Esophagus mucosa (tissue), 1 donor: ENCODE results near the gene ITIH3. TPM values are rescaled to one million over a fixed set of nuclear protein-coding genes. Genes with fewer than 3 reads are reported as not detected.

Experiments used
- ATAC-seq: fragments of 200-7000 bp; cut with Tn5 transposase; one replicate; pipeline ENCODE4 v1.9.1; 2020
- total RNA-seq: library from RNA; stranded (reverse); gene quantifications from one replicate; pipeline ENCODE4 v1.2.4, GENCODE V29; 2023
- donor health status: DM: yes; HTN: yes; CAD: no.

ITIH3 gene
- total RNA-seq, 1 donor from 2014 or later, result 0.12 TPM

DNA sequence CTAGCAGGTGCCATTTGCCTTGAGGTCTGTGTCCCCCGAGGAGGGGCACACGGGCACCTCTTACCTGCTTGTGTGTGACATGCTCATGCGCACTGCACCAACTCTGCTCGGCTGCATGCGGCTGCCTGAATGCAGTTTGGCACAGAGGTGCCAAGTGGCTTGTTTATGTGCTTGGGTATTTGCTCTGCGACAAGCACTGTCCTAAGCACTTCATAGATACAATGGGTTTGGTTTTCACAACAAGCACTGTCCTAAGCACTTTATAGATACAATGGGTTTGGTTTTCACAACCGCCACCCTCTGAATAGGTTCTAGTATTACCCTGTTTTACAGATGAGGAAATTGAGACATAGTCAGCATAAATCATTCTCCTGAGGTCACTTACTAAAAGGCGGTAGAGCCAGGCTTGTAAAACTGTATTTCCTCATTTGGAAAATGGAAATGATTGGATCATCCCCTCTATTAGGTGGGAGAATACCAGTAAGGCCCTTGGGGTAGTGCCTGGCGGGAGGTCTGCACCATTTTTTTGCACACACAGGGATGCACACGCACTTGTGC lies 35.4 kb downstream of the ITIH3 start:
- ATAC-seq, result no peak

DNA sequence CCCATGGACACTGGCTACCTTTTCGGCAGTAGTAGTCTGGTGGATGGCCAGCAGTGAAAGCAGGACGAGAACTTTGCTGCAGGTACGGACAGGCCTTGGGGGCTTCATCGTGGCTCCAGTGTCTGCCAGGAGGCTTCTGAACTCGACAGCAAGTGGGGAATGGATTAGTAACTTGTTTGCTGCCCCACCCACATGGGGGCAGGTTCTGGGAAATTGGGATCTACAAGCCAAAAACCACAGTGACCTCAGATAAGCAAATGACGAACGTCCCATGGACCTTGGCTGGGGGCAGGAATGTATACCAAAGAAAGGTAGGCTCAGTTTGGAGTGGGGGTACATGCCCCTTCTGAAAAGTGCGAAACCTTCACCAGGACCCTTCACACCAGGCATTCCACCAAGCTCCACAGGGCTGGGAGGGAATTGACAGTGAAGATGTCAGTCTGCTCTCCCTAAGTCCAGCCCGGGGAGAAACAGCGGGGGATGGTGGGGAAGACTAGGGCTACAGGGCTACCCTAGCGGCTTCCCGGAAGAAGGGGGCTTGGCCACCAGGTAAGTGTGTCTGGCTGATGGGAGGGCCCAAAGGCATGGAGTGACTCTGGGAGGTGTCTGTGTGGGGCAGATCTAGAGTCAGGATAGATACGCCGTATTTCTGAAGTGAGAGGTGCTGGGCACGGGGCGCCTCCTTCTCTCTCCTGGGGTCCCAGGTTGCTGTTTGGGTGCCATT lies 36.1 kb downstream of the ITIH3 start, which contains the start of gene ITIH4:
Gene ITIH4, minus strand, starts transcription at position 138 of the 724 bp plus-strand sequence. Its CDS starts 30 bp downstream, at position 108.
- ATAC-seq, result no peak

DNA sequence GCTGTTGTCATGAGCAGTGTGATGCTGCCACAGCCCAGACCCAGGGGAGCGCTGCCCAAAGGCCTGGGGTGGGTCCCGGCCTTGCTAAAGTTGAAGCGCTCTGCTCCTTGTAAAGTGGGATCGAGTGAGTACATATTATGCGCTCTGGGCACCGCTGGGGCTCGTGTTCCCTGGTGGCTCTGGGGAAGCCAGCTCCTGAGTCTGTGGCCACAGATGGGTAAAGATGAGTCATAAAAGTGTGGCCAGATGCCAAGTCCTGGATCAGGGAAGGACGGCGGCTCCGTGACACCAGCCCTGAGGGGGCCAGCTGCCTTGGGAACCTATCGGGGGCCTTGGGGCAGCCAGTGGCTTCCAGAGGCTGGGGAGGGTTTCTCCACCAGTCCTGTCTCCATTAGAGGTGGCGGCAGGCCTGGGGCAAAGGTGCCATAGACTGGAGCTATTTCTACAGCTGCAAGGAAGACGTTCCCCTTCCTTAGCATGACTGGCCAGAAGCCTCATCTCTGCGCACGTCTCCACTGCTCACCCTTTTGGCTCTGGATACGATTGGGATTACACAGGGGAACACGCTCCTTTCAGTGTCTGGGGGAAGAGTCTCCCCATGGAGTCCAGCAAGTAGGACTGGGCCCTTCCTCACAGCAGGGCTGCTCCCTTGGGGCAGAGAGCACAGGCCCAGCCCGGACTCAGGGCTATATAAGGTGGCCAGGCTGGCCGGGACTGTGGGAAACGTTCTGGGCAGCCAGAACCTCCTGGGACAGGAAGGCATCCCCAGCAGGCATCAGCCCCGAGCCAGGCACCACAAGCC lies 37.1 kb downstream of the ITIH3 start:
- ATAC-seq, result peak; percentile 49

DNA sequence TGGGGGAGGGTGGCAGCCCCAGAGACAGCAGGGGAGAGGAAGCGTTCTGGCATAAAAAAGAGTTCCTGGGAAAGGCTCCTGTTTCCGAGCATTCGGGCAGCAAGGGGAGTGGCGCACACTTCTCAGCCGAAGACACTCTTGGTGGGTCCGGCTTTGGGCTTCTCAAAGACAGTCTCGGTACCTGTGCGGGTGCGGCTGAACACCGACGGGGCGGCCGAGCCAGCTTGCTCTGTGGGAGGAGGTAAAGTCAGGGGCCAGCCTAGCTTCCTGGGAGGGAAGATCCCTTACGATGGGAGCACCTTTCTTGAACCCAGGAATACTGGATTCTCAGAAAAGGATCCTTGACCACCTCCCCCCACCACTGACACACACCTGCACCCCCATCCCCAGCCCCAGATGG lies 38.6 kb downstream of the ITIH3 start:
- ATAC-seq, result no peak

DNA sequence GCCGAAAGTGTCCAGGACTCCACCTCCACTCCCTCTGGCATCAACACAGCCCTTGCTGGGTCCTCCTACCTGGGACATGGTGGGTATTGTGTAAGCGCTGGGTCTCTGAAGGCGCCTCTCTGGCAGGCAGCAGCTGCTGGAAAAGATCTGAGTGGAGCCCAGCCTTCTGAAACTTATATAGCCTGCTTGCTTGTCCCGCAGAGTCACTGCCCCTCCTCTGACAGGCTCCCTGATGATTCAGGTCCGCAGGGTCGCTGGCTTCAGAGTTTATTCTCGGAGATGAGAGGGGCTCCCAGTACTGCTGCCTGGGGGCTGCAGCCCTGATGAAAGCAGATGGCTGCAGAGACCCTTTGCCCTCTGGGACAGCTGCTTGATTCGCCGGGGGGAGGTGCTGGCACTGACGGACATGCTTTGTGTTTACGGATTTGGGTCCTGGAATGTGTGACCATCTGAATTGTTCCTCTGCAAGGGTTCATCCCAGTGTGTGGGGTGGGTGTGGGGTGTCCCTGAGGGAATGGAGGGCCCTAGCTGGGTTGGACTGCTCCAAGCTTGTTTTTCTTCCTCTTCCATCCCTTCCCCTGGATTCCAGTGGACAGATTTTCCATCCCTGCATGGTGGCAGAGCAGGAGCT lies 40.4 kb downstream of the ITIH3 start, which contains the start of gene MUSTN1:
Gene MUSTN1, minus strand, starts transcription at position 149 of the 631 bp plus-strand sequence. Its CDS starts 71 bp downstream, at position 78.
- ATAC-seq, result no peak

DNA sequence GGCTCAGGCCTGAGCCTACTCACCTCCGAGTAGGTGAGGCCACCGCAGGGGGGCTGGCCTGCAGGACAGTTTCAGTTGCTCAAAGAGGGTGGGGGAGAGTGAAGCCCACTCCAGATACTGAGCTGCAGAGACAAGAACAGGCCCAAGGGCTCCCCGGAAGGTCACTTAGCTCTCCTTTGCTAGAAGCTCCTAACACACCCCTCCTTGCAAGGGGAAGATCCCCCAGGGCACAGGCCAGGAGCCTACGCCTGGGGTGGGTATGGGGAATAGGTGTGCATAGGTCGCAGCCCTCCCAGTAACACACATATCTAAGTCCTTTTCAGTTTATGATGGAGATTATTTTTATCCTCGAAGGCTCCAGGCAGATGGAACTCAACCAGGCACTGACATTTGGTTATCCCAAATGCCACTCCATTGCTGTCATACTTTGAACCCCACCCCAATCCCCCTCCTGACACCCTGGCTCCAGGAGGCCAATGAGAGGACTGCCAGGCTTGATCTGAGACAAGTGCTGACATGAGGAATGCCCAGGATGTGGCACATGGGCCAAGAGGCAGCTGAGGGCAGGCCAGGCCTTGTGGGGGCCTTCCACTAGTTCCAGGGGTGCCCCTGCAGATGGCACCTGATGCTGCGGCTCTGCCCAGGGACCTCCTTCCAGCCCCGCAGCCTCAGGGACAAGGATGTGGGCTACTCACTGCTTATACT lies 41.3 kb downstream of the ITIH3 start:
- ATAC-seq, result no peak

DNA sequence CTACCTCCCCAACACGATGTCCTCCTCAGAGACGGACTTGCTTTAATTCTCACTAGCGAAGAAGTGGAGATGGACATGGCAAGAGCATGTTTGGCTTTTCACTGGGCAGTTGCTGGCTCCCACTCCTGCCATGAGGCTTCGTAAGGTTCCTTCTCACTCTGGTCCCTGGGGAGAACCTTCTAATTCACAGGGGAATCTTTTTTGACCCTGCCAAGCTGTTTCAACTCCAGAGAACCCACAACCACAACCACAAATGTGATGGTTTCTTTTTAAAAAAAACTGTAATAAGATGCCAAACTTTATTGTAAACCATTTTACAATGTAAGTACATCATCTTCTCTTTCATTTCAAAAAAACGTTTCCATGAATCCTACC lies 41.9 kb downstream of the ITIH3 start:
- ATAC-seq, result no peak

DNA sequence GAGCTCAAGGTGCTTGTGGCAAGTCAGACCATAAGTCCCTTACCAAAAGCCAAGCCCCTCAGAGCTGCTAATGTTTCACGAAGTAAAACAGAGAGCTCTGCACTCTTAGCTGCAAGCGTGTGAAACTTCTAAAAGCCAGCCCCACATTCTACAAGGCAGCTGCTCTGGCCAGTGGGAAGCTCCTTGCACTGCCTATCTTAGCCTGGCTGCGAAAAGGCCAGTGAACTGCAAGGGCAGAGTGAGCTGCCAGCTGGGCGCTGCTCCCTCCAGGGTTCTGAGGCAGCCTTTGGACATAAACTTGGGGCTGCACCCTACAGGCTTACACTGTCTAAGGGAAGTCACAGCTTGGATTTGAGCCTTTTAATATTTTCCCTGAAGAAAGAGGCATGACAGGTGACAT lies 42.4 kb downstream of the ITIH3 start:
- no peak for ATAC-seq

DNA sequence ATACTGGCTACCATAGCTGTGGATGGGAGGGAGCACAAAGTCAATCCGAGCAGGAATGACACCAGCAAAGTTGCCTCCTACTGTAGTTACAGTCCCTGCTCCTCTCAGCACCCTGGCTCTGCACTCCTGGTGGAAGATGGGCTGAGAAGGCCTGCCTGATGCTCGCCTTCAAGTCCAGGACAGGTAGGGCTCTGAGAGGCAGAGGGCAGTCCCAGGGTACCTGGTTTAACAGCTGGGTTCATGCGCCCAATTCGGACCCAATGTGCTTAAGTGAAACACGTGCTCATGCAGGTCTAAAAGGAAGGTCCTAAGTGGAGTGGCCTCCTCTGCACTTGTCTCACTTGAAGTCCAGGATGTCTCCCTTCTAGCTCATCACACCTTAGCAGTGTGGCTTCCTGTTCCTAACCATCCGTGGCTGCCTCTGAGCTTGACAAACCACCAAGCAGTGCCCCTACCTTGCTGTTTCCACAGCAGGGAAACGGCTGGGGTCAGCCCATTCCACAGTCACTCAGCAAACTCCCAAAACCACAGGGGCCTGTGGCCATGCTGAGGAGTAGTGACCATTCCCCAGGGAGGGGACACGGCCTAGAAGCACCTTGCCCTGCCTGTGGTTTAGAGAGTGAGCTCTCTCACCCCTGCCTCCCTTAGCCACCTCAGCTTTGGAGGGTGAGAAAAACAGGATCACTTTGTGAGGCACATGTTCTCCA lies 44.1 kb downstream of the ITIH3 start:
- ATAC-seq, result no peak

DNA sequence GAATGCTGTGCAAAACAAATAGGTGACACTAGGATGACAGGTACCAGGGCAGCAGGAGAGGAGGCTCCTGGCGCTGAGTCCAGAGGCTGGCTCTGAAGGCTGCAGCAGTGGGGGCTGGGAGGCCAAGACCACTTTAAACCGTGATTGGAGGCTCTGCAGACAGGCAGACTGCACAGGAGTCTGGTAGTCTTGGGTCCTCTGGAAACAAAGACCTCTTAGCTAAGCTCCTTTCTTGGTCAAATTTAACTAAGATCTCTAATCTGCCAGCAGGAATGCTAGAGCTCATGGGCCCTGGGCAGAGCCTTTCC lies 44.6 kb downstream of the ITIH3 start:
- ATAC-seq, result no peak

DNA sequence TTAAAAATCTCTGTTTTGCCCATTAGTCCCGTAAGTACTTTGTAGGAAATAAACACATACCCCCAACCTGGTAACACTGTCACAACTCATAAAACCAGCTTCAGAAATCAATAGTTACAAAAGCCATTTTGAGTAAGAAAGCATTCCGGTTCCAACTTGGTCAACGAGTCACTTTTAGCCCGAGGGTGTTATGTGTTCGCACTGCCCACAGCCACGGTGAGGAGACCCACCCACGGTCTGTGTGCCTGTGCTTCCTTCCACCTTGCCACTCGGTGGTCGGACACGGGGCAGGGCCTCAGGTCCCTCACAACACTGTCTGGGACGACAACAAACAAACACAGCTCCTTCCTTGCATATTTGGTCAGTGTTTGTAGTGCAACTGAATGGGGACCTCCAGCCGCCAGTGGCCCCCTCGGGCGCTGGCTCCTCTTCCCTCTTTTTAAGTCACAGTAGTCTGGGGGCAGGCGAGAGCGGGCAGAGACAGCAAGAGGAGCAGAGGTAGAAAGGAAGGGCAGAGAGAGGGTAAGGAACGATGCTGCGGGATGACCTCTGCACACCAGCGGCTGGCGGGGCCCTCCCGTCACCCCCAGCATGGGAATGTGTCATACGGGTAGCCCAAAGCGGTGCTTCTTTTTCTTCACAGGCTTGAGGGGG lies 45.4 kb downstream of the ITIH3 start:
- no peak for ATAC-seq

DNA sequence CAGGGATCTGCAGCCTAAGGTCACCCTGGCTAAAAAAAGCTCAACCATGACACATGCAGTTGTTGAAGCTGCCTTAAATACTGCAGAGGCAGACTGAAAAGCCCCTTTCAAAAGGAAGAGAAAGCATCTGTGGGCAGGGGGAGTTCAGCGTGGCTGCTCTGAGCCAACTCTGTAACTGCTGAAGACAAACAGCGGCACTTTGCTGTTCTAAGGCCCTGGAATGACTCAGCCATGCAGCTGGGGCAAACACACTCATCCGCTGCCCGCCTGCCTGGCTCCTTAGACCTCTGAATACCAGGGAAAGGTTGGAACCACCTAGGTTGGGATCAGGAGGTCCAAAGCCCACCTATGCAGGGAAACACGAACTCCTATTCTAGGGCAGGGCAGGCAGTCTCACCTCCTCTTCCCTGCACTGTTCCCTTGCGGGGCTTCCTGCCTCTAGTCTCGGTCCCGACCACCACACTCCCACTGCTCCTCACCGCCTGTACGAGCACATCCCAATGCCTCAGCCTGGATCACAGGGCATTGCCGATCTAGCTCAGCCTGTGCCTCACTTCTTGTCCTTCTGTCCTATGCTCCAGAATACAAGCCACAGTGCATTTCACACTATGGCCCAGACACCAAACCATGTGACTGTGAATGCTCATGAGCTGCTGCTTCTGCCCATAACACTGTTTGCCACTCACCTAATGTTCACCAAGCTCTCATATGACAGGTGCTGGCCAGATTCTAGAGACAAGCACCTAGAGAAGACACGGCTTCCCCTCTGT lies 46.8 kb downstream of the ITIH3 start:
- ATAC-seq, result no peak

DNA sequence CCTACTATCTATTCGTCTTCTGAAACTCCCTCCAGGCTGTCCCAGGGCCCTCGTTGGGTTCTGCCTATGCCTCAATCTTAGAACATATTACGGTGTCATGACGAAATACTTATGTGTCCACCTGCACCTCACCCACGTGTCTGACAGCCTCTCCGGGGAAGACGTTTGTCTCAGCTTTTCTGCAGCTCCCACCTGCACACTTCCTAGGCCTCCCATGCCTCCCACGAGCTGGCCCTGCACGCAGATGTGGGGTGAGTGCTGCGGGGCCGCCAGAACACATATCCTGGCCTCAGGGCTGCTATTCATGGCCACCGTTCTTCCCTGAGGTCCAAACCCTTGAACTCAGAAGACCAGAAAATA lies 47.4 kb downstream of the ITIH3 start:
- no peak for ATAC-seq

DNA sequence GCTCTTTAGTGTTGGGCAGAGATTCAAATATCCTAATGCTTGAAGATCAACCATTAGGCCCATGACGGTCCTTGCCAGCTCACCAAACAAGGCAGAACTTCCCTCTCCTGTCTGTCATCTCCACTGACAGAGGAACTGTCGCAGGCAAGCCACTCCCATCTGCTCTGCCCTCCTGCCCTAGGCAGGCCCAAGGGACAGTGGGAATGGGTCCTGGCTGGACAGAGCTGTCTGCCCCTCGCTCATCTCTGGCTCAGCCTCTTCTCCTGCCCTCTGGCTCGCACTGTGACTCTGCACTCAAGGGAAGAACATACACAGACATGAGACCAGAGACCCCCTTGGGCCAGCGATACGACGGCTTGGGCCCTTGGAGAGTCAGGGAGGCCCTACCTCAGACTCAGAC lies 47.8 kb downstream of the ITIH3 start:
- ATAC-seq, result no peak

DNA sequence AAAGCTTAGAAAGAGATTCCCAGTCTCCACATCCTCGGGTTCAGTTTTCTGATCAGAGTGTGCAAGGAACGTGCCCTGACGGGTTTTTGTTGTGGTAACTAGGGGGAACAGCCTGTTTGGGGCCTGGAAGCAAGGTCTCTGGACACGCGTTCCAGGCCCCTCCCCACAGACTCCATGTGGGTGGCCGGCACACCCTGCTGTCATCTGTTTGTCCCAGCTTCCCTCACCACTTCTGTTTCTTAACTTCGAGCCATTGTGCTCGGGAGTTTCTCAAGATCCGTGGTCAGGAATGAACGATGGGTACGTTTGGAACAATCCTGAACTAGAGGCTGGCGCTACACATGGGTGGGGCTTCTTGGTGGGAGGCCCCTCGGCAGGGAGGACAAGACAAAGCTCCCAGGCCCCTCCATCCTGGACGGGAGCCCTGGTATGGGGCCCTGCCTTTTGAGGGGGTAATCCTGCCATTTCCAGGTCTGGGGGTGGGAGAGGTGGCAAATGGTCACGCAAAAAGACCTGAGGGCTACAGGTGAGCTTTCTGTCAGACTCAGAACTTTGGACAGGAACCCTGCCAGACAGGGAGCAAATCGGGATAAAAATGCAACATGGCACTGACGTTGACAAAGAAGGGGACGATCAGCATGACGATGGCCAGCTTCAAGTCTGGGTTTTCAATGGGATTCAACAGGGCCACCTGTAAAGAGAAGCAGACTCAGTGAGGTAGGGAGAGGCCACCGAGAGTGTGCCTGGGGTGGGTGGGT lies 48.7 kb downstream of the ITIH3 start:
- no peak for ATAC-seq

DNA sequence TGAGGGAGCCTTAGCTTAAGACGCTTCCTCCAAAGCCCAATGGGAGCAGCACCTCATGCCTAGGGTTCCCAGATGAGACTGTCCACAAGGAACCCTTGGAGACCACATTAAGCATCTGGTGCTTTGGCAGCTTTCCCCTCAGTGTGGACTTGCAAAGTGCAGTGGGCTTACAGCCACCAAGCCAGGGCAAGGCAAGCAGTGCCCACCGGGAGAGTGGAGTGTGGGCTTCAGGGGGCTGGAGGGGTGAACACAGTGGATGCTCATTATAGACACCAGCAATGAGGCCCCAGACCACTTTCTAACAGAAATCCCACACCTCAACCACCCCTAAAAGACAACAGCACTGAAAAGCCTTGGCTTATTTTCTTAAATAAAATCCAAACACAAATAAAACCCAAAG lies 49.3 kb downstream of the ITIH3 start:
- no peak for ATAC-seq

DNA sequence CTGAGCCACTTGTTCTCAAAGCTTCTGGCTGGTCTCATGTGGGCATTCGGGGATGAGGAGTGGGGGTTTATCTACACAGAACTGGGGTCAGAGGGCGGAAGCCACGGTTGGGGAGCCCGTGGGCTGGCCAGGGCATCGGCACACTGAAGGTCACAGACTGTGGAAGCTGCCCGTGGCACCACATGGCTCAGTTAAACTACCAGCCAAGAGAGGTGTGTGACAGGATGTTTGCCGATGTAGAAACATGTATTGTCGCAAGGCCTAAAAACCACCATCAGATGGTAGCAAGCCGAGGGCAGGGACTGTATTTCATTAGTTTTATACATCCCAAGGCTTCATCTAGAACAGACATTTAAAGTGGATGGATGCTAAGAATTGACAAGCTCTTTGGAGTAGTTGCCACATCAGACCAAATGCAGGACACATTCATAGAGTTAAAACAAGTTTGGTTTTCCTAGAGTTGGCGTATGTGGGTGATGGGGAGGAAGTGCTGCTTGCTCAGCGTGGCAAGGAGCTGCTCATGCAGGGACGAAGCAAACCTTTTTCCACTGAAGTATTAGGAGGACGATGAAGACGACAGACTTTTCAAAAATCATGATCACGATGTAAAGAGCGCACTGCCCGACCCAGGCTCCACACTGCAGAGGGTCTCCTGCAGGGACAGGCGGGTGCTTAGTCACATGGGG lies 49.8 kb downstream of the ITIH3 start:
- no peak for ATAC-seq

DNA sequence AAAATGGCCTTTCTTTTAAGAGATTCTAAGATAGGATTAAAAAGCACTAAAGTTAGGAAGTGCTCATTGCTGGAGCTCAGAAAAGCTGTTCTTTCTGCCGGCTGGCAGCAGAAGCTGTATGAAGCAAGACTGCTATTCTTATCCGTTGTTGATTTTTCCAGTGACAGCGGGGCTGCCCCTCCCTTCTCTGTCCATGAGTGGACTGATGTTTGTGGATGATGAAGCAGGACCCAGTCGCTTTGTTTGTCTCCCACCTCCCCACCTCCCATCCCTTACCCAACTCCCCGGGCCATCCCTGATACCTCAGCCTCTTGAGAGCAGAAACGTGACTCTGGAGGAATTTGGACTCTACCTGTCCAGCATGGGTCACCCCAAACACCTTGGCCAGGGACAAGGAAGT lies 50.6 kb downstream of the ITIH3 start:
- no peak for ATAC-seq

DNA sequence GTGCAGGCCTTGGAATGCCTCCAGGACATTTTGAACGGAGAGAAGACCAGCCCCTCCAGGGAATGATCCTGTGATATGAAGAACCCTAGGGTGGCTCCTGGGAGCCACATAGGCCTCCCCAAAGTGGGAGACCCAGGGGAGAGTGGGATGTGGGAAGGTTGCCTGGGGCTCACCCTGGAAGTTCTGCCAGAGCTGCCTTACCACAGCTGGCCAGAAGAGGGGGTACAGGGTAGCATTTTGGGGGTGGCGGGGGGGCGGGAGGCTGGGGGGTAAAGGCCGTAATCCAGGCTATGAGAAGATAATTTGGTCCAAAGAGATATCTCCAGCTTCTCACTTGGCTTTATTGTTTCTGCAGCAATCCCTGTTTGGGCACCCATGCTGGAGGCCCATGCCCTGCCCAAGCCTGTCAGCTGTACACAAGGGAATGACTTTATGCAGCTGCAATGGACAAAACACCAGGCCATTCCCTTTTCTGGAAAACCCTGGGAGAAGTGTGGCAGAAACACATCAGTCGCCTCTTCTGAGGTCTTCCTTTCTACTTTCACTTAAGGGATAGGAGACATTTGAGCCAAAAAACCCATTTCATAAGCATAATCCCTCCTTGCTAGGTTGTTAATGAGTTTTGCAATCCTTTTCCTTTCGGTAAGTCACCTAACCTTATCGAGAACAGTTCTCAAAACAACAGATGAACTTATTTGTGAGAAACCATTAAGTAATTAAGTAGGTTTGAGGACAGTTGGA lies 51.3 kb downstream of the ITIH3 start:
- ATAC-seq, result no peak
